IMR-90 (cell line): ENCODE results near the gene PRMT2. TPM values are rescaled to one million over a fixed set of nuclear protein-coding genes. Genes with fewer than 3 reads are reported as not detected.

Experiments
- ATAC-seq: fragments of 200-7000 bp; cut with Tn5 transposase; 2 replicates; pipeline ENCODE4 v1.9.1; 2020; ENCODE audit warnings: low read depth, mild to moderate bottlenecking, moderate library complexity
- BruUV-seq: library from RNA; stranded (reverse); fragments of 400-500 nt; replicated peaks from 2 replicates; lab custom pipeline; 2021; lab: Mats Ljungman, UMichigan
- CTCF ChIA-PET: fragments of 300-600 bp; formaldehyde crosslinking; extraction: SDS; loops from one replicate; lab custom pipeline; 2021; ENCODE audit warnings: antibody characterized with exemption; lab: Yijun Ruan, JAX
- POLR2A ChIA-PET: fragments of 300-600 bp; sonication (Branson Sonifier 250); formaldehyde crosslinking; loops from one replicate; lab custom pipeline; 2022; ENCODE audit warnings: antibody characterized with exemption; ENCODE audit not compliant: unreplicated experiment; lab: Charles Lee
- DNase-seq: peaks from one replicate; pipeline ENCODE4 v3.0.0; 2013
- H2AFZ ChIP-seq: replicated peaks from 2 replicates; pipeline ENCODE3; 2013; ENCODE audit warnings: low read length, mild to moderate bottlenecking; ENCODE audit not compliant: poor library complexity
- H2AK5ac ChIP-seq: 2 replicates; pipeline ENCODE4 v1.6.1; 2013; ENCODE audit warnings: low read depth, low read length, inconsistent platforms
- H2AK9ac ChIP-seq: replicated peaks from 2 replicates; pipeline ENCODE3; 2013; ENCODE audit warnings: mild to moderate bottlenecking, low read depth, low read length, moderate library complexity; ENCODE audit not compliant: poor library complexity
- H2BK120ac ChIP-seq: 2 replicates; pipeline ENCODE4 v1.6.1; 2013; ENCODE audit warnings: low read depth, low read length, inconsistent platforms
- H2BK15ac ChIP-seq: 3 replicates; pipeline ENCODE4 v1.6.1; 2013; ENCODE audit warnings: low read depth, low read length, inconsistent platforms
- H2BK20ac ChIP-seq: 2 replicates; pipeline ENCODE4 v1.6.1; 2013; ENCODE audit warnings: low read depth, mild to moderate bottlenecking, inconsistent platforms, low read length, moderate library complexity
- H2BK5ac ChIP-seq: 2 replicates; pipeline ENCODE4 v1.6.1; 2013; ENCODE audit warnings: mild to moderate bottlenecking, low read depth, low read length, inconsistent platforms; ENCODE audit not compliant: poor library complexity, severe bottlenecking
- H3K14ac ChIP-seq: replicated peaks from 2 replicates; pipeline ENCODE4 v1.6.1; 2013; ENCODE audit warnings: low read depth, low read length, inconsistent platforms
- H3K18ac ChIP-seq: 2 replicates; pipeline ENCODE4 v1.6.1; 2013; ENCODE audit warnings: low read depth, low read length, control low read depth
- H3K23ac ChIP-seq: 2 replicates; pipeline ENCODE4 v1.6.1; 2013; ENCODE audit warnings: low read depth, low read length, inconsistent platforms
- H3K27ac ChIP-seq: 2 replicates; pipeline ENCODE4 v1.5.1; 2013; ENCODE audit warnings: mild to moderate bottlenecking, control low read depth, low read length; ENCODE audit not compliant: insufficient read depth
- H3K27me3 ChIP-seq: 2 replicates; pipeline ENCODE4 v1.6.1; 2013; ENCODE audit warnings: low read length; ENCODE audit not compliant: control insufficient read depth, insufficient read depth
- H3K36me3 ChIP-seq: 2 replicates; pipeline ENCODE4 v1.6.1; 2013; ENCODE audit warnings: low read length, mixed read lengths; ENCODE audit not compliant: control insufficient read depth, insufficient read depth
- H3K4ac ChIP-seq: 2 replicates; pipeline ENCODE4 v1.6.1; 2013; ENCODE audit warnings: low read depth, low read length, inconsistent platforms
- H3K4me1 ChIP-seq: 2 replicates; pipeline ENCODE4 v1.6.1; 2013; ENCODE audit warnings: low read length, mixed read lengths; ENCODE audit not compliant: control insufficient read depth, insufficient read depth
- H3K4me2 ChIP-seq: 2 replicates; pipeline ENCODE4 v1.6.1; 2013; ENCODE audit warnings: low read depth, mild to moderate bottlenecking, control low read depth, low read length, moderate library complexity
- H3K4me3 ChIP-seq: 2 replicates; pipeline ENCODE4 v1.5.1; 2013; ENCODE audit warnings: low read depth, mild to moderate bottlenecking, control low read depth, low read length, moderate library complexity; ENCODE audit not compliant: insufficient read depth
- H3K56ac ChIP-seq: 2 replicates; pipeline ENCODE4 v1.6.1; 2013; ENCODE audit warnings: low read length, inconsistent platforms; ENCODE audit not compliant: insufficient read depth; ENCODE audit errors: extremely low read depth
- H3K79me1 ChIP-seq, 2 experiments: 2 replicates each; pipeline ENCODE4 v1.6.1; 2013; ENCODE audit warnings: low read length in 2 of 2, inconsistent platforms in 1 of 2, low read depth in 1 of 2
- H3K9ac ChIP-seq: 2 replicates; pipeline ENCODE4 v1.6.1; 2013; ENCODE audit warnings: low read depth, low read length, control low read depth
- H3K9me1 ChIP-seq: 2 replicates; pipeline ENCODE4 v1.6.1; 2013; ENCODE audit warnings: low read length, inconsistent platforms; ENCODE audit not compliant: insufficient read depth
- H3K9me3 ChIP-seq: 2 replicates; pipeline ENCODE4 v1.6.1; 2013; ENCODE audit warnings: low read length; ENCODE audit not compliant: control insufficient read depth, insufficient read depth
- H4K20me1 ChIP-seq: 2 replicates; pipeline ENCODE4 v1.6.1; 2013; ENCODE audit warnings: low read length, inconsistent platforms; ENCODE audit not compliant: insufficient read depth
- H4K5ac ChIP-seq: 2 replicates; pipeline ENCODE4 v1.6.1; 2013; ENCODE audit warnings: mild to moderate bottlenecking, low read depth, low read length, control low read depth
- H4K8ac ChIP-seq, 2 experiments: 2 replicates each; pipeline ENCODE4 v1.6.1; 2013; ENCODE audit warnings: low read depth in 2 of 2, low read length in 2 of 2, control low read depth in 1 of 2, inconsistent platforms in 1 of 2
- H4K91ac ChIP-seq: 2 replicates; pipeline ENCODE4 v1.6.1; 2013; ENCODE audit warnings: low read depth, low read length, inconsistent platforms; ENCODE audit not compliant: insufficient read depth
- BHLHE40 ChIP-seq: fragments of 150-350 bp; IDR thresholded peaks from 2 replicates; pipeline ENCODE4 v1.6.1; 2016; ENCODE audit warnings: mild to moderate bottlenecking, low read depth, low read length
- CEBPB ChIP-seq: IDR thresholded peaks from 2 replicates; pipeline ENCODE4 v1.6.1; 2012; ENCODE audit warnings: low read depth, low read length, improper control_type of control experiment
- CHD1 ChIP-seq: IDR thresholded peaks from 2 replicates; pipeline ENCODE4 v1.6.1; 2012; ENCODE audit warnings: low read depth, low read length, improper control_type of control experiment
- FOS ChIP-seq: fragments of 150-350 bp; IDR thresholded peaks from 2 replicates; pipeline ENCODE4 v1.6.1; 2016; ENCODE audit warnings: low read depth, low read length
- MAFK ChIP-seq: IDR thresholded peaks from 2 replicates; pipeline ENCODE4 v1.6.1; 2012; ENCODE audit warnings: low read depth, low read length, improper control_type of control experiment
- MAZ ChIP-seq: IDR thresholded peaks from 2 replicates; pipeline ENCODE4 v1.6.1; 2012; ENCODE audit warnings: low read depth, mild to moderate bottlenecking, low read length, improper control_type of control experiment, moderate library complexity, borderline replicate concordance
- MXI1 ChIP-seq: IDR thresholded peaks from 2 replicates; pipeline ENCODE4 v1.6.1; 2012; ENCODE audit warnings: low read depth, mild to moderate bottlenecking, low read length, moderate library complexity, borderline replicate concordance
- NFE2L2 ChIP-seq: fragments of 150-350 bp; IDR thresholded peaks from 2 replicates; pipeline ENCODE4 v1.6.1; 2016; ENCODE audit warnings: low read depth, mild to moderate bottlenecking, low read length
- POLR2A ChIP-seq: IDR thresholded peaks from 2 replicates; pipeline ENCODE4 v1.6.1; 2012; ENCODE audit warnings: mild to moderate bottlenecking, low read depth, low read length
- RAD21 ChIP-seq: IDR thresholded peaks from 2 replicates; pipeline ENCODE4 v1.6.1; 2012; ENCODE audit warnings: low read length, improper control_type of control experiment
- RCOR1 ChIP-seq: IDR thresholded peaks from 2 replicates; pipeline ENCODE4 v1.6.1; 2012; ENCODE audit warnings: mild to moderate bottlenecking, low read length, improper control_type of control experiment; ENCODE audit not compliant: insufficient replicate concordance
- RFX5 ChIP-seq: IDR thresholded peaks from 2 replicates; pipeline ENCODE4 v1.8.0; 2012; ENCODE audit warnings: low read depth, mild to moderate bottlenecking, low read length, moderate library complexity
- SMC3 ChIP-seq: fragments of 150-350 bp; IDR thresholded peaks from 2 replicates; pipeline ENCODE4 v1.6.1; 2016; ENCODE audit warnings: low read depth, mild to moderate bottlenecking, antibody characterized with exemption, low read length, moderate library complexity
- USF2 ChIP-seq: fragments of 150-350 bp; IDR thresholded peaks from 2 replicates; pipeline ENCODE4 v1.6.1; 2017; ENCODE audit warnings: mild to moderate bottlenecking, antibody characterized with exemption, low read length, low read depth
- WGBS, 2 experiments: methylation state at CpG; one replicate each; pipeline versions ENCODE4 v1.1.5 to v1.1.7; 2013; ENCODE audit warnings: missing lambda C conversion rate in 2 of 2; ENCODE audit not compliant: insufficient read length in 1 of 2; ENCODE audit errors: extremely low coverage in 2 of 2; 5-methylcytosine and 5-hydroxymethylcytosine counted together
- dilution Hi-C: fragments of 300-500 bp; cut with HindIII; formaldehyde crosslinking; loops from one replicate; pipeline ENCODE4 v1.14.3; 2018; ENCODE audit warnings: low sequenced_read_pairs; ENCODE audit not compliant: unreplicated experiment
- in situ Hi-C: fragments of 300-500 bp; cut with MboI; formaldehyde crosslinking; loops from 3 replicates; pipeline ENCODE4 v1.14.3; 2019; ENCODE audit warnings: low sequenced_read_pairs, inconsistent platforms, mixed read lengths
- intact Hi-C: fragments of 100-400 bp; cut with micrococcal nuclease; formaldehyde crosslinking; loops from 2 replicates; pipeline ENCODE4 v1.10.0; 2022
- polyA plus RNA-seq, 3 experiments: library from polyadenylated mRNA; depleted of rRNA; stranded (reverse); fragments of >200 nt; gene quantifications; 2 replicates each; pipeline ENCODE4 v1.2.3, GENCODE V29; 2012; ENCODE audit warnings: low replicate concordance in 1 of 3
- total RNA-seq: library from RNA; depleted of rRNA; stranded (reverse); fragments of >200 nt; gene quantifications from 2 replicates; pipeline ENCODE4 v1.2.3, GENCODE V29; 2012
- TF ChIP-seq, protein P1 (sequence below): conservative IDR thresholded peaks from 2 replicates; pipeline ENCODE4 v1.5.1; 2012; ENCODE audit warnings: mild to moderate bottlenecking, low read depth, low read length, improper control_type of control experiment
- TF ChIP-seq, protein P2 (sequence below): fragments of 150-350 bp; IDR thresholded peaks from 2 replicates; pipeline ENCODE4 v1.6.1; 2016; ENCODE audit warnings: low read depth, mild to moderate bottlenecking, low read length, moderate library complexity, borderline replicate concordance

The PRMT2 gene
- total and polyA plus RNA-seq, 2 of the 4 experiments (the other 2 are of a cell fraction), result 126 to 159 TPM

GRCh38 chr21:46674430-46675007, 39.0 kb downstream of the PRMT2 start:
- ChIA-PET CTCF (interaction anchor here (1.0 kb wide), 1 partner anchor 13 kb away, joined by 4 read pairs; no protein-coding TSS in a partner anchor), POLR2A (no interaction called here)
- Histone ChIP-seq H3K9me1 (no peaks in the 10 kb centered on the region), H3K9ac (no peak overlapping the region), H2AFZ (no peak overlapping the region), H3K79me1 (no peaks in the 10 kb centered on the region), H3K4ac (no peak overlapping the region), H2AK5ac (no peak overlapping the region), H2BK120ac (no peak overlapping the region), H4K8ac (no peak overlapping the region), H4K5ac (no peak overlapping the region), H3K56ac (no peak overlapping the region), H3K14ac (no peak overlapping the region), H2AK9ac (no peak overlapping the region), H2BK20ac (no peak overlapping the region), H2BK5ac (no peak overlapping the region), H3K4me2 (no peak overlapping the region), H4K20me1 (no peaks in the 10 kb centered on the region), H2BK15ac (no peak overlapping the region), H3K27ac (no peak overlapping the region), H3K23ac (no peak overlapping the region), H4K91ac (no peak overlapping the region), H3K27me3 (peaks cover 18% of the 10 kb centered on the region), H3K9me3 (no peaks in the 10 kb centered on the region), H3K4me3 (no peak overlapping the region), H3K18ac (no peak overlapping the region), H3K4me1 (no peaks in the 10 kb centered on the region), H3K36me3 (no peaks in the 10 kb centered on the region)
- dilution Hi-C loops, result no loop called here
- BruUV-seq, result no TSS peak
- no peak for ATAC-seq
- TF ChIP-seq SMC3 (no peak), MAZ (no peak), CHD1 (no peak), USF2 (no peak), RCOR1 (no peak), NFE2L2 (no peak), RAD21 (no peak), RFX5 (no peak), MXI1 (no peak), CEBPB (no peak), POLR2A (no peak), FOS (no peak), BHLHE40 (no peak), MAFK (no peak)
- TF ChIP-seq, protein P1, sequence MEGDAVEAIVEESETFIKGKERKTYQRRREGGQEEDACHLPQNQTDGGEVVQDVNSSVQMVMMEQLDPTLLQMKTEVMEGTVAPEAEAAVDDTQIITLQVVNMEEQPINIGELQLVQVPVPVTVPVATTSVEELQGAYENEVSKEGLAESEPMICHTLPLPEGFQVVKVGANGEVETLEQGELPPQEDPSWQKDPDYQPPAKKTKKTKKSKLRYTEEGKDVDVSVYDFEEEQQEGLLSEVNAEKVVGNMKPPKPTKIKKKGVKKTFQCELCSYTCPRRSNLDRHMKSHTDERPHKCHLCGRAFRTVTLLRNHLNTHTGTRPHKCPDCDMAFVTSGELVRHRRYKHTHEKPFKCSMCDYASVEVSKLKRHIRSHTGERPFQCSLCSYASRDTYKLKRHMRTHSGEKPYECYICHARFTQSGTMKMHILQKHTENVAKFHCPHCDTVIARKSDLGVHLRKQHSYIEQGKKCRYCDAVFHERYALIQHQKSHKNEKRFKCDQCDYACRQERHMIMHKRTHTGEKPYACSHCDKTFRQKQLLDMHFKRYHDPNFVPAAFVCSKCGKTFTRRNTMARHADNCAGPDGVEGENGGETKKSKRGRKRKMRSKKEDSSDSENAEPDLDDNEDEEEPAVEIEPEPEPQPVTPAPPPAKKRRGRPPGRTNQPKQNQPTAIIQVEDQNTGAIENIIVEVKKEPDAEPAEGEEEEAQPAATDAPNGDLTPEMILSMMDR, result no peak
- TF ChIP-seq, protein P2, sequence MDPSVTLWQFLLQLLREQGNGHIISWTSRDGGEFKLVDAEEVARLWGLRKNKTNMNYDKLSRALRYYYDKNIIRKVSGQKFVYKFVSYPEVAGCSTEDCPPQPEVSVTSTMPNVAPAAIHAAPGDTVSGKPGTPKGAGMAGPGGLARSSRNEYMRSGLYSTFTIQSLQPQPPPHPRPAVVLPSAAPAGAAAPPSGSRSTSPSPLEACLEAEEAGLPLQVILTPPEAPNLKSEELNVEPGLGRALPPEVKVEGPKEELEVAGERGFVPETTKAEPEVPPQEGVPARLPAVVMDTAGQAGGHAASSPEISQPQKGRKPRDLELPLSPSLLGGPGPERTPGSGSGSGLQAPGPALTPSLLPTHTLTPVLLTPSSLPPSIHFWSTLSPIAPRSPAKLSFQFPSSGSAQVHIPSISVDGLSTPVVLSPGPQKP, result no peak
- WGBS, 2 experiments, result 83% methylated on average over 2 of the region's 9 CpGs; no CpG with 5 or more reads in 1 of the 2 experiments
- in situ Hi-C loops, result no loop called here
- no peak for DNase-seq
- intact Hi-C loops, result no loop called here
